Right lung (tissue), 10 donors: Measurements from ENCODE around the gene ACTR2. TPM values are rescaled to one million over a fixed set of nuclear protein-coding genes. Genes with fewer than 3 reads are reported as not detected.
A peak's percentile ranks its signal among the peaks of the same experiment; 100 is the strongest.
"Not testable (repeated sequence)": the region's sequence is repeated elsewhere in the genome, so short reads cannot be mapped to it uniquely, and the experiment has no call there.

Experiments
- DNase-seq, 2 donors: peaks; one replicate each; pipeline ENCODE4 v3.0.0-alpha.2; 2013
- long read RNA-seq, 8 donors: transcript quantifications; one replicate each; lab custom pipeline, GENCODE V29; 2026
- polyA plus RNA-seq, 5 donors: library from polyadenylated mRNA; unstranded; fragments of 120-200 nt; gene quantifications; one replicate each; pipeline versions ENCODE4 v1.2.1 to v1.2.3, GENCODE V29; 2013; ENCODE audit warnings: inconsistent platforms in 1 of 5, low replicate concordance in 1 of 5; ENCODE audit not compliant: insufficient read length in 5 of 5, insufficient read depth in 1 of 5

ACTR2 gene
- polyA plus RNA-seq, result 100 to 1,000 TPM; 152 to 208 (median 185) TPM
- long read RNA-seq, donor 1, transcript ACTR2-201 (9 exons, 3,861 nt), result major isoform, 63 of 79 reads
- long read RNA-seq, donor 1, partial matches to known transcripts, result 16 of 79 reads
- long read RNA-seq, donor 1, other reads (novel, unspliced or antisense), result 0 of 79 reads
- long read RNA-seq, donor 2, transcript ACTR2-201 (9 exons, 3,861 nt), result major isoform, 22 of 73 reads
- long read RNA-seq, donor 2, partial matches to known transcripts, result 51 of 73 reads
- long read RNA-seq, donor 2, other reads (novel, unspliced or antisense), result 0 of 73 reads
- long read RNA-seq, donor 3, transcript ACTR2-201 (9 exons, 3,861 nt), result major isoform, 27 of 27 reads
- long read RNA-seq, donor 3, partial matches to known transcripts, result 0 of 27 reads
- long read RNA-seq, donor 3, other reads (novel, unspliced or antisense), result 0 of 27 reads
- long read RNA-seq, donor 4, transcript ACTR2-201 (9 exons, 3,861 nt), result major isoform, 23 of 28 reads
- long read RNA-seq, donor 4, partial matches to known transcripts, result 5 of 28 reads
- long read RNA-seq, donor 4, other reads (novel, unspliced or antisense), result 0 of 28 reads
- long read RNA-seq, donor 5, transcript ACTR2-201 (9 exons, 3,861 nt), result major isoform, 54 of 87 reads
- long read RNA-seq, donor 5, partial matches to known transcripts, result 33 of 87 reads
- long read RNA-seq, donor 5, other reads (novel, unspliced or antisense), result 0 of 87 reads
- long read RNA-seq, donor 6, transcript ACTR2-201 (9 exons, 3,861 nt), result major isoform, 35 of 59 reads
- long read RNA-seq, donor 6, partial matches to known transcripts, result 24 of 59 reads
- long read RNA-seq, donor 6, other reads (novel, unspliced or antisense), result 0 of 59 reads
- long read RNA-seq, donor 7, transcript ACTR2-201 (9 exons, 3,861 nt), result major isoform, 58 of 125 reads
- long read RNA-seq, donor 7, partial matches to known transcripts, result 67 of 125 reads
- long read RNA-seq, donor 7, other reads (novel, unspliced or antisense), result 0 of 125 reads
- long read RNA-seq, donor 8, transcript ACTR2-201 (9 exons, 3,861 nt), result major isoform, 18 of 18 reads
- long read RNA-seq, donor 8, partial matches to known transcripts, result 0 of 18 reads
- long read RNA-seq, donor 8, other reads (novel, unspliced or antisense), result 0 of 18 reads

DNA sequence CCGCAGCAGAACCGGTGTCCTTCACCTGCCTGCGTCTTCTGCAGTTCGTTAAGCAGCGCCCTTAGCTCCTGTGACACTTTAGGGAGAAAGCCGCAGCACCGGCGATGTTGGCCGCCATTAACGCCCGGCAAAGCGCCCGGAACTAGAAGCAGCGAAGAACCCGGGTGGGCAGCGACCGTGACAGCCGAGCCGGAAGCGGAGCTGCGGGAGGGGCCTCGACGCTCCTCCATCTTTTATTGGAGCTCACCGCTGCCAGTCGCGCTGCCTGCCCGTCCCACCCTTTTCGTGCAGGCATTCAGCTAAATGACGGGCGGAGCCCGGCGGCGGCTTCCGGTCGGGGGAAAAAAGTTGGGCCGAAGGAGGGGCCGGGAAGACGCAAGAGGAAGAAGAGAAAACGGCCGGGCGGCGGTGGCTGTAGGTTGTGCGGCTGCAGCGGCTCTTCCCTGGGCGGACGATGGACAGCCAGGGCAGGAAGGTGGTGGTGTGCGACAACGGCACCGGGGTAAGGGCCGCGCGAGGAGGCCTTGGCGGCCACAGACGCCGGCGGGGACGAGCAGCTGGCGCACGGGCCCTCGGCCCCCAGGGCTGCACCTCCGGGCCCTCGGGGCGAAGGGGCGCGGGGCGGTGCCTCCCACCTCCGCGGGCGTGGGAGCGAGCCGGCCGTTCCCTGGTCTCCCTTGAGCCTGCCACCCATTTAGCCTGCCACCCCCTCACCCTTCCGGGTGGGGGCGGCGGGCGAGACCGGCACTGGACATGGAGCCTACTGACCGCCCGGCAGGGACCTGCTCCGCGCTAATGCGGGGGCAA is at the start of gene ACTR2:
Gene ACTR2 (plus strand): TSS at position 376 of the 807 bp plus-strand sequence. CDS start 79 bp downstream, at position 455.
- DNase-seq, result peak; percentile 95 to 96

DNA sequence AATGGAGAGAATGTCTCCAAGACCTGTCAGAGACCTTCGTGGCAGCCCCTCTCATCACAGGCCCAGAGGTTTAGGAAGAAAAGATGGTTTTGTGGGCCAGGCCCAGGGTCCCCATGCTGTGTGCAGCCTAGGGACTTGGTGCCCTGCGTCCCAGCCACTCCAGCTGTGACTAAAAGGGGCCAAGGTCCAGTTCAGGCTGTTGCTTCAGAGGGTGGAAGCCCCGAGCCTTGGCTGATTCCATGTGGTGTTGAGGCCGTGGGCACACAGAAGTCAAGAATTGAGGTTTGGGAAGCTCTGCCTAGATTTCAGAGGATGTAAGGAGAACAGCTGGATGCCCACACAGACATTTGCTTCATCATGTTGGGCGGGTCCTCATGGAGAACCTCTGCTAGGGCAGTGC is 45.1 kb upstream of the ACTR2 start:
- DNase-seq, result no peak

DNA sequence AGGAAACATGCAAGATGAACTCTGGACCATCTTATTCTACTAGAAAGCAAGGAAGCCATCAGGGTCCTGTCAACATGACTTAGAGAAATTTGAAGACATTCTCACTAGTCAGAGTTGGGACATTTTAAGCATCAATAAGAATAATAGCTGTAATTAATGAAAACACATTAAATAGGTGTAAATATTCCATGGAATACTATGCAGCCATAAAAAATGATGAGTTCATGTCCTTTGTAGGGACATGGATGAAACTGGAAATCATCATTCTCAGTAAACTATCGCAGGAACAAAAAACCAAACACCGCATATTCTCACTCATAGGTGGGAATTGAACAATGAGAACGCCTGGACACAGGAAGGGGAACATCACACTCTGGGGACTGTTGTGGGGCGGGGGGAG is 44.2 kb upstream of the ACTR2 start:
- not testable (repeated sequence) for DNase-seq

DNA sequence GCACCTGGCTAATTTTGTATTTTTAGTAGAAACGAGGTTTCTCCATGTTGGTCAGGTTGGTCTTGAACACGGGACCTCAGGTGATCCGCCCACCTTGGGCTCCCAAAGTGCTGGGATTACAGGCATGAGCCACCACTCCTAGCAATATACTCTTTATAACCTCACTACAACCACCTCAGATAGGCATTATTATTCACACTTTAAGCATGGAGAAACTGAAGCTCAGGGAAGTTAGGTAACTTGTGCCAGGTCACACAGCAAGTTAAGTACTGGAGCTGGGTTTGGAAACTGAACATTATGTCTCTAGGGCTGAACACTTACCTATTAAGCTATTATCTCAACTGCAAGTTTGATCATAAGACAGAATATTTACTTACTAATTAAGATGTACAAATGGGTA is 42.6 kb upstream of the ACTR2 start:
- DNase-seq, result no peak

DNA sequence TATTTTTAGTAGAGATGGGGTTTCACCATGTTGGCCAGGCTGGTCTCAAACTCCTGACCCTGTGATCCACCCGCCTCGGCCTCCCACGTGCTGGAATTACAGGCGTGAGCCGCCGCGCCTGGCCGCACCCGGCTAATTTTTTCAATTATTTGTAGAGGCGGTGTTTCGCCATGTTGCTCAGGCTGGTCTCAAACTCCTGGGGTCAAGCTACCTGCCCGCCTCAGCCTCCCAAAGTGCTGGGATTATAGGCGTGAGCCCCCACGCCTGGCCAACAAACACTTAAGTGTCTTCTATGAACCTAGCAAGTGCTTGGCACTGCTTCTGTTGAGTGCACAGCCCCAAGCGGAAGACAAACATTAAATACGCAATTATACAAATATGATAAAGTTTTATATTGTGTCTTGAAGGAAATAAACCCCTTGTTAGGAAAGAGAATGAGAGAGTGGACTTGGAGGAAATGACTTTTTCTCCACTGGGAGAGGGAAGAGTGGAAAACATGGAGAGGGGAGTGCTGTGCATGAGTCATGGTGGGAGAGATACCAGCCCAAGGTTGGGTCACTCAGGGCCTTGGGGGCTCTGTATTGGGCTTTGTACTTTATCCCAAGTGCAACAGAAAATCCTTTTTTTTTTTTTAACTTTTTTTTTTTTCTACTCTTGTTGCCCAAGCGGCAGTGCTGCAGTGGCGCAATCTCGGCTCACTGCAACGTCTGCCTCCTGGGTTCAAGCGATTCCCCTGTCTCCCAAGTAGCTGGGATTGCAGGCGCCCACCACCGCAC is 41.4 kb upstream of the ACTR2 start:
- DNase-seq, result no peak

DNA sequence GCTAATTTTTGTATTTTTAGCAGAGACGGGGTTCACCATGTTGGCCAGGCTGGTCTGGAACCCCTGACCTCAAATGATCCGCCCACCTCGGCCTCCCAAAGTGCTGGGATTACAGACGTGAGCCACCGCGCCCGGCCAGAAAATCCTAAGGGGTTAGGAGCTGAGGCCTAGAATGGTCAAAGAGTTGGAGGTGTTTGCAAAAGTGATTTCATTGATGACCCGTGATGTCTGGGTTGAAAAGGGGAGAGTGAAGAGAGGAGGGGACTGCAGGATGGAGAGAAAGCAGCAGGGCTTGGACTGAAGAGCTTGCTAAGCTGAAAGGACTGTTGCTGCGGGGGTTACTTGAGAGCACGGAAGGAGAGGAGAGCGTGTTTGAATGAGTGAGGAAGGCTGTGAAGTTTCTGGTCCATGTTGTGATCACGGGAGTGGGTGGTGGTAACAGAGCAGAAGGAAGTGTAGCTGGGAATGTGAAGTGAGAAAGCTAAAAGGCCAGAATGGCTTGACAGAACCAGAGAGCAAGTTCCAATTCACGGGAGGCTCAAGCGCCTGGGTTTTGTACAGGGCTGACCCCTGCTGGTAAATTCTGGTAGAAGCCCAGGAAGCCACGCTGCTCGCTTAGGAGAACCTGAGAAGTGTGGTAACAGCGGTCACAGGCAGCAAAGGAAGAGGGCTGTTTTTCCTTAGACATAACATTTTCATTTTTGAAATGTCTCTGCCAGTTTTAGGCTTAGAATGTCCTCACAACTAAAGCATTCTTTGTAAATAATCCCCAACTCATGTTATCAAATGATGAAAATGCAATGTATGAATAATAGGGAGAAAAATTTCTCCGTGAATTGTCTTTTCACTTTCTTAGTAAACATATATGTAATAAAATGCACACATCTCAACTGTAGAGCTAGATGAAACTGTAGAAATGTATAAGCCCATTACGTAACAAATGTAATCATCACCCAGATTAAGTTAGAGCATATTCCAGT is 40.5 kb upstream of the ACTR2 start:
- DNase-seq, result peak; percentile 64 to 76

DNA sequence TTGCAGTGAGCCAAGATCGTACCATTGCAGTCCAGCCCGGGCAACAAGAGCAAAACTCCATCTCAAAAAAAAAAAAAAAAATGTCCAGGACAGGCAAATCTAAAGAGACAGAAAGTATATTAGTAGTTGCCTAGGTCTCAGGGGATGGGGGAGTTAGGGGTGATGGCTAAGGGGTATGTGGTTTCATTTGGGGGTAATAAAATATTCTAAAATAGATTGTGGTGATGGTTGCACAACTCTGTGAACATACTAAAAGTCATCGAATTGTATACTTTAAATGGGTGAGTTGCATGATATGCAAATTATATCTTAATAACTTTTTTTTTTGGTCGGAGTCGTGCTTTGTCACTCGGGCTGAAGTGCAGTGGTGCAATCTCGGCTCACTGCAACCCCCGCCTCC is 34.2 kb upstream of the ACTR2 start:
- no peak for DNase-seq

DNA sequence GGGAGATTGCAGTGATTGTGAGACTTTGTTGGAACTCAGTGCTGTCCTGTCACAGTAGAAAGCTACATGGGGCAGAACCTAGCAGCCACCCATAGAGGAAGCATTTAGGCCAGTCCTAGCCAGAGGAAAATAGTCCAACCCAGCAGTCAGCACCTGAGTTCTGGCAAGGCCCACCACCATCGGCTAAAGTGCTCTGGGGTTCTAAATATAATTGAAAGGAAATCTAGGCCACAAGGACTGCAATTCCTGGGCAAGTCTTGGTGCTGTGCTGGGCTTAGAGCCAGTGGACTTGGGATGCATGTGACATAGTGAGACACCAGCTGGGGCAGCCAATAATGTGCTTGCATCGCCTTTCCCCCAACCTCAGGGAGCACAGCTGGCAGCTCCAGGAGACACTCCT is 28.9 kb upstream of the ACTR2 start:
- DNase-seq, result no peak

DNA sequence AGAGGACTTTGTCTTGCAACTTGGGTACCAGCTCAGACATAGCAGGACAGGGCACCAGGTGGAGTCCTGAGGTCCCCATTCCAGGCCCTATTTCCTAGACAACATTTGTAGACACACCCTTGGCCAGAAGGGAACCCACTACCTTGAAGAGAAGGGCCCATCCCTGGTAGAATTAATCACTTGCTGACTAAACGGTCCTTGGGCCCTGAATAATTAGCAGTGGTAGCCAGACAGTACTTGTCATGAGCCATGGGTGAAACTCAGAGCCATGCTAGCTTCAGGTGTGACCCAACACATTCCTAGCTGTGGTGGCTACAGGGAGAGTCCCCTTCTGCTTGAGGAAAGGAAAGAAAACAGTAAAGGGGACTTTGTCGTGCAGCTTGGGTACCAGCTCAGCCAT is 28.5 kb upstream of the ACTR2 start:
- no peak for DNase-seq

DNA sequence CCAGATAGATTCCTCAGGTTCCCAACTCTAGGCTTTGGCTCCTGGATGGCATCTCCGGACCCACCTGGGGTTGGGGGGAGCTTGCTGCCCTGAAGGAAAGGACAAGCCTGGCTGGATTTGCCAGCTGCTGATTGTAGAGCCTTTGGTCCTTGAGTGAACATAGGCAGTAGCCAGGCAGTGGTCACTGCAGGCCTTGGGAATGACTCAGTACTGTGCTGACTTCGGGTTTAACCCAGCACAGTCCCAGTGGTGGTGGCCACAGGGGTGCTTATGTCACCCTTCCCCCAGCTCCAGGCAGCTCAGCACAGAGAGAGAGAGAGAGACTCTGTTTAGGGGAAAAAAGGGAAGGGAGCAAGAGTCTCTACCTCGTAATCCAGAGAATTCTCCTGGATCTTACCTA is 27.7 kb upstream of the ACTR2 start:
- no peak for DNase-seq

DNA sequence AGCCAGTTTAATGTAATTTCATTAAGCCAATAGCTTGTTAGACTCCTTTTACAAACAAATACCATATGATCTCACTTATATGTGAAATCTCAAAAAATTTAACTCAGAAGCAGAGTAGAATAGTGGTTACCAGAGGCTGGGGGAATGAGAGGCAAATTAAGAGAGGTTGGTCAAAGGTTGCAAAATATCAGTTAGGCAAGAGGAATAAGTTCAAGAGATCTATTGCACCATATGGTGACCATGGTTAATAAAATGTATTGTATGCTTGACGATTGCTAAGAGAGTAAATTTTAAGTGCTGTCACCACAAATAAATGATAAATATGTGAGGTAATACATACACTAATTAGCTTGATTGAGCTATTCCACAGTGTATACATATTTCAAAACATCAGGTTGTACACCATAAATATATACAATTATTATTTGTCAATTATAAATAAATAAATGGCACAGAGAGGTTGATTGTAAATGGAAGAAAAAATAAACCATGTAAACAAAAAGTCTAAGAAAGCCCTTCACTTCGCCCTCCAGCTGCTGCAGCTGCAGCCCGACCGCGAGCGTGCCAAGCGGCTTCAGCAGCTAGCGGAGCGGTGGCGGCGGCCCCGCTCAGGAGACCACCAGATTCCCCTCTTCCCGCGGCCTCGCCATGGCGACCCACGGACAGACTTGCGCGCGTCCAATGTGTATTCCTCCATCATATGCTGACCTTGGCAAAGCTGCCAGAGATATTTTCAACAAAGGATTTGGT is 23.0 kb upstream of the ACTR2 start:
- no peak for DNase-seq

DNA sequence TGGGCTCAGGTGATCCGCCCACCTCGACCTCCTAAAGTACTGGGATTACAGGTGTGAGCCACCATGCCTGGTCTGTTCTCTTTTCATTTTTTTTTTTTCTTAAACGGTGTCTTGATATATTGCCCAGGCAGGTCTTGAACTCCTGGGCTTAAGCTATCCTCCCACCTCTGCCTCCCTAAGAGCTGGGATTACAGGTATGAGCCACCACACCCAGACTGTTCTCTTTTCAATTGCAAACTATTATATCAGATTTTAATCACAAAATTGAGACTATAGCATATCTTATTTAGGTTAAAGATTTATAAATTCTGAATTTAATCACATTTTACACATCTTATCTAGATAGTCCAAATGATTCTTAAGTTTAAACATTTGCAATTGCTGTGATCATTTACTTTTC is 15.5 kb upstream of the ACTR2 start:
- no peak for DNase-seq

DNA sequence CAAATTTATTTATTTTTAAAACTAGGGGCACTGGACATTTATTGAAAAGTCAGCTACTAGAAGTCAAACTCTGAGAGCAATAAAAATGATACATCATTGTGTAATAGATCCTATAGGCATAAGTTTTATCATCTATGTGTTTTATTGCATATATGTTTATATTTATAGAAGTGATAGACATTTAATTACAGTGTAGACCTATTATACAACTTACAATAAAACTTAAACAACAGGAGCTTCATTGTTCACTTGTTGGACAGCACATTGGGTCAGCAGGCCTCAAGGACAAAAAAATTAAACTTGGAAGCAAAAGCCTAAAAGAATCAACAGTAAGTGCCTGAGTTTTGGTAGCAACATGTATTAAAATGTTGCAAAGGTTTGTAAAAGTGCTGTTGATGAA is 15.0 kb upstream of the ACTR2 start:
- no peak for DNase-seq

DNA sequence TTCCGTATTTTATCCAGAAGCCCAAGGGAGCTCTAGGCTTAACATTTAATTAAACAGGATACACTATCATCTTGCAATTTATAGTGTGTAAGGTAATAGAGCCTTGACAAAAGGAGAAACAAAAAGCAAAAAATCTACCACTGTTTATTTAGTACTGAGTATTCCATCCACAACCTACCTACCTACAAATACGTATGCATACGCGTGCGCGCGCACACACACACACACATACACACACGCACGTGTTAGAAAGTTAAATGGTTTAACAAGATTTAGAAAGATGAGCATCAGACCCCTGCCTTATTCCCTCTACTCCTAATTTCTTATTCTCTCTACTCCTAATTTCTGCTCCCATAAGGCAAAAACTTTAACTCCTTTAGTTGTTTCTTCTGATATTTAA is 14.6 kb upstream of the ACTR2 start:
- no peak for DNase-seq

DNA sequence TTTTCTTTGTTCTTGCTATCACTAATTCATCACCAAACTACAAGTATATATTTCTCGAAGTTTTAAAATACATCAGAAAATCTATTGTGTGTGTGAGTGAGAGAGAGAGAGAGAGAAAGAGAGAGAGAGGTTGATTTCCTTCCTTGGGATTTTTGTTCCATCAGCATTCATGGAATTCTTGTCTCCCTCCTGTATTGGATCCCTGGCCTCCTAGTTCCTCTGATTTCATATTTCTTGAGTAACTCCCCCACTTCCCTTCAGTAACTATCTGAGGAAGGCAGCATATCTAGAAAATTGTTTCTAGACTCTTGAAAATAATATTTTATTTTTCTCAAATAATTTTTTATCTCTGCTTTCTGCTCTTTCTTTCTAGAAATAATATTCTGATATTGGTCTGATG is 13.3 kb upstream of the ACTR2 start:
- DNase-seq, result no peak

DNA sequence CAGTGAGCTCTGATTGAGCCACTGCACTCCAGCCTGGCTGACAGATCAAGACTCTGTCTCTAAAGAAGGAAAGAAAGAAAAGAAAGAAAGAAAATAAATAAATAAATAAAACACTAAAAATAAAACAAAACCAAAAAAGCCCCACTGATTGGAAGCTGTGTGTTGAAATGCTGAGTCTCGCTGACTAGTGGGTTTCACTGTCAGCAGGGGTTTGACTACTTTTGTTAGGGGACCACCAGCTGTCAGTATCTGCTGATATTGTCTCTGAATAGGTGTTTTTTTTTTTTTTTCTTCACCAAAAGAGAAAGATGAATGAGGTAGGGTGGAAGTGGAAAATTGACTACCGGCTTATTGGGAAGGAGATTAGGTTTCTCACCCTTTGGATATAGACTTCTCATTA is 12.8 kb upstream of the ACTR2 start:
- no peak for DNase-seq

DNA sequence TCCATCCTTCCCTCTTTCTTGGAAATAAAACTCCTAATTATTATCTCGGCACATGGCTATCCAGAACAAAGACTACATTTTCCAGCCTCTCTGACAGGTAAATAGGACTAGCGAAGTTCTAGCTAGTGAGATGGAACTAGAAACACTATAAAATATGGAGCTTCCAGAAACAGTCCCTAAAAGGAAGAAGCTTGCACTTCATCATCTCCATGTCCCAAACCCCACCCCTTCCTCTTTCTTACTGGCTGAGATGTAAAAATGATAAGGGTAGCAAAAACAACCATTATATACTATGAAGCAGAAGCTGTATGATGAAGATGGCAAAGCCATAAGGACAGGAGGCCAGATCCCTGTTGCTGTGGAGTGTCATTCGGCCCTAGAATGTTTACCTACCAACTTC is 11.7 kb upstream of the ACTR2 start:
- DNase-seq, result no peak

DNA sequence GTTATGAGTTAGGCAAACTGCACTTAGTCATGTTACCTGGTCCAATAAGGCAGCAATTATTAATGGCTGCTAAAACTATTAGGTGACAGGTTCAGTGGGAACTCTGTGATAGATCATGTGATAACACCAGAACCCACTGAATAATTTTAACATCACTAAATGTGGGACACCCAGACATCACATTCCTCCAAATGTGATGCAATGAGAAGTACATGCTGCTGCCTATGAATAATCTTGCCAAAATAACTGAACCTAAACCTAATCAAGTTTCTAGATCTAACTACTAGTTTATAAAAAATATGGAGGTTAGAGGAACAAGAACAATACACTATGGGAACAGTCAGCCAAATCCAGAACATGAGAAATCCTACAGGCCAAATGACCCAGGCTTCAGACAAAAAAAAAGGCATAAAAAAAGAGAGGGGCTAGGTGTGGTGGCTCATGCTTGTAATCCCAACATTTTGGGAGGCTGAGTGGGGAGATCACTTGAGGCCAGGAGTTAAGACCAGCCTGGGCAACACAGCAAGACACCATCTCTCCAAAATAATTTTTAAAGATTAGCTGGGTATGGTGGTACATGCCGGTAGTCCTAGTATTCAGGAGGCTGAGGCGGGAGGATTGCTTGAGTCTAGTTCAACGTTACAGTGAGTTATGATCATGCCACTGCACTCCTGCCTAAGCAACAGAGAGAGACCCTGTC is 7.0 kb upstream of the ACTR2 start:
- no peak for DNase-seq
